ENCODE data around the gene CKS2. TPM values are rescaled to one million over a fixed set of nuclear protein-coding genes. Genes with fewer than 3 reads are reported as not detected.

CKS2 gene
- polyA plus RNA-seq, 1 donor (not counting 4 experiments of a cell fraction or from before 2014, with no cell fraction given), result 291 TPM

DNA sequence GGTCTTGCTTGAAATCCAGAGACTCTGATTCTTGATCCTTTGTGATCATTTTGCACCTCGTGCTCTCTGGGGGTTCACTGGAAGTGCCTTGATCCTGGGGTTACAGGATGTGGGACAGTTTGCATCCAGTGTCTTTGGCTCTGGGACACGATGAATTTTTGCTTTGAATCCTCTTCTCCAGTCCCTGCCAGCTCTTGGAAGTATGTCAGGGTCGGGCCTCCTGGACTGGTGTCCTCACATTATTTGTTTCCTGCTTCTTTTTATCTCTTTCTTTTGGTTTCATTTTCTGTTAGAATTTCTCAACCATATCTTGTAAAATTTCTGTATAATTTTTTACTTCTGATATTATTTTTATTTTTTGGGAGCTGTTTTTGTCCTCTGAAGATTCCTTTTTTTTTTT, 41.5 kb downstream of the CKS2 start:
- TF ChIP-seq, protein P1, sequence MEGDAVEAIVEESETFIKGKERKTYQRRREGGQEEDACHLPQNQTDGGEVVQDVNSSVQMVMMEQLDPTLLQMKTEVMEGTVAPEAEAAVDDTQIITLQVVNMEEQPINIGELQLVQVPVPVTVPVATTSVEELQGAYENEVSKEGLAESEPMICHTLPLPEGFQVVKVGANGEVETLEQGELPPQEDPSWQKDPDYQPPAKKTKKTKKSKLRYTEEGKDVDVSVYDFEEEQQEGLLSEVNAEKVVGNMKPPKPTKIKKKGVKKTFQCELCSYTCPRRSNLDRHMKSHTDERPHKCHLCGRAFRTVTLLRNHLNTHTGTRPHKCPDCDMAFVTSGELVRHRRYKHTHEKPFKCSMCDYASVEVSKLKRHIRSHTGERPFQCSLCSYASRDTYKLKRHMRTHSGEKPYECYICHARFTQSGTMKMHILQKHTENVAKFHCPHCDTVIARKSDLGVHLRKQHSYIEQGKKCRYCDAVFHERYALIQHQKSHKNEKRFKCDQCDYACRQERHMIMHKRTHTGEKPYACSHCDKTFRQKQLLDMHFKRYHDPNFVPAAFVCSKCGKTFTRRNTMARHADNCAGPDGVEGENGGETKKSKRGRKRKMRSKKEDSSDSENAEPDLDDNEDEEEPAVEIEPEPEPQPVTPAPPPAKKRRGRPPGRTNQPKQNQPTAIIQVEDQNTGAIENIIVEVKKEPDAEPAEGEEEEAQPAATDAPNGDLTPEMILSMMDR (optimal IDR thresholded peaks at IDR 0.05 in 1 of 3, IDR thresholded peaks at IDR 0.05 in 1 of 3, conservative IDR thresholded peaks at IDR 0.05 in 1 of 3; ENCODE audit: extremely low read depth in 1 of 3, insufficient read depth in 2 of 3, low read length in 3 of 3), result no peak
- no peak for TF ChIP-seq EZH2 (IDR thresholded peaks at IDR 0.05; ENCODE audit: low read length)
- no peaks in the 10 kb centered on the region for H3K4me1 ChIP-seq (ENCODE audit: control insufficient read depth, extremely low read depth, insufficient read depth, low read length)
- no peak overlapping the region for H3K4me3 ChIP-seq (ENCODE audit: control insufficient read depth in 2 of 3, extremely low read depth in 1 of 3, insufficient read depth in 2 of 3, low read depth in 1 of 3, low read length in 3 of 3)
- H3K9me1 ChIP-seq (ENCODE audit: control insufficient read depth, extremely low read depth, insufficient read depth, low read length), result no peaks in the 10 kb centered on the region
- no peaks in the 10 kb centered on the region for H3K27me3 ChIP-seq (ENCODE audit: control insufficient read depth, extremely low read depth, insufficient read depth, low read length)
- no peak overlapping the region for H3K9ac ChIP-seq (ENCODE audit: control insufficient read depth, extremely low read depth, insufficient read depth, low read length)
- H3K9me3 ChIP-seq (ENCODE audit: control insufficient read depth, low read depth, low read length), result no peaks in the 10 kb centered on the region
- H4K20me1 ChIP-seq (ENCODE audit: control insufficient read depth, extremely low read depth, insufficient read depth, low read length), result no peaks in the 10 kb centered on the region
- no peak overlapping the region for H3K27ac ChIP-seq (ENCODE audit: control insufficient read depth, insufficient read depth, low read length)
- FAIRE-seq (no peak), DNase-seq (ENCODE audit: low read depth, low spot score) (no peak)
- no peak overlapping the region for H2AFZ ChIP-seq (ENCODE audit: control insufficient read depth, low read length)
- H3K79me2 ChIP-seq (ENCODE audit: control insufficient read depth, insufficient read depth, low read length), result no peaks in the 10 kb centered on the region
- no peak overlapping the region for H3K4me2 ChIP-seq (ENCODE audit: control insufficient read depth, extremely low read depth, insufficient read depth, low read depth, low read length)
- dilution Hi-C loops (cut with MboI; ENCODE audit: extremely low pct_ligation_motif_present, low sequenced_read_pairs), result no loop called here
- peaks cover 30 to 44% of the 10 kb centered on the region in 2 experiments for H3K36me3 ChIP-seq (ENCODE audit: control insufficient read depth in 2 of 2, extremely low read depth in 1 of 2, insufficient read depth in 2 of 2, low read length in 2 of 2)

DNA sequence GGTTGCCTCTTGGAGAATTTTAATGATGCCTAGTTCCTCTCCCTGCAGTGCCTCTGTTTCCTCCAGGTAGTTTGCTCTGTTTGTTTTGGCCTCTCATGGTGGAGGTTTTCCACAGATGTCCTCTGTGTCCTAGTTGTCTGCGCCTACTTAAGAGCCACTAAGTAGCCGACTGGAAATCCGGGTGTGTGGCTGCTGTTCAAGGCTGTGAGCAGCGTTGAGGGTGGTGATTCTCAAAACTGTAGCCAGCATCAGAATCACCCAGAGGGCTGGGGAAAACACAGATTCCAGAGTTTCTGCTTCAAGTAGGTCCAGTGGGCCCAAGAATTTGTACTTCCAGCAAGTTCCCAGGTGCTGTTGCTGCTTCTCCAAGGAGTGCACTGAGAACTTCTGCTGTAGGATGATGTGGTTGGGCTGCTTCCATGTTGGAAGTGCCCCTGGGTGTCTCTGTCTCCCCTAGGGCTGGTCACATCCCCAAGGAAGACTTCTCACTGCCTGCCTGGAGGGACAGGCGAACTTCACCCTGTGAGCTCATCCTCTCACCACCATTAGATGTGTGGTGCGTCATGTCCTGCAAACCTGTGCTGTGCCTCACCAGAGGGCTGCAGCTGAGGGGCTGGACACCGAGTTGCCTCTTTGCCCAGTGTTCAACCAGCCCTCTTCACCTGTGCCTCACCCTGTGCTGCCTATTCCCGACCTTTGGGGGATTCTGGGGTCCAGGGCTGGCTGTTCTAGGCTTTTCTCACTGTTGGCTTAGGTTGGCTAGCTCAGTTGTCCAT, 42.1 kb downstream of the CKS2 start:
- TF ChIP-seq EZH2 (IDR thresholded peaks at IDR 0.05; ENCODE audit: low read length), result no peak
- TF ChIP-seq, protein P1 (optimal IDR thresholded peaks at IDR 0.05 in 1 of 3, IDR thresholded peaks at IDR 0.05 in 1 of 3, conservative IDR thresholded peaks at IDR 0.05 in 1 of 3; ENCODE audit: extremely low read depth in 1 of 3, insufficient read depth in 2 of 3, low read length in 3 of 3), result no peak
- no peak for FAIRE-seq
- dilution Hi-C loops (cut with MboI; ENCODE audit: extremely low pct_ligation_motif_present, low sequenced_read_pairs), result no loop called here

More for the DNA sequence above, 42.1 kb downstream of the CKS2 start:
- Histone ChIP-seq H3K4me1 (ENCODE audit: control insufficient read depth, extremely low read depth, insufficient read depth, low read length) (no peaks in the 10 kb centered on the region), H3K27ac (ENCODE audit: control insufficient read depth, insufficient read depth, low read length) (no peak overlapping the region), H3K27me3 (ENCODE audit: control insufficient read depth, extremely low read depth, insufficient read depth, low read length) (no peaks in the 10 kb centered on the region), H3K36me3 (ENCODE audit: control insufficient read depth in 2 of 2, extremely low read depth in 1 of 2, insufficient read depth in 2 of 2, low read length in 2 of 2) (peaks cover 34 to 44% of the 10 kb centered on the region in 2 experiments), H3K9me1 (ENCODE audit: control insufficient read depth, extremely low read depth, insufficient read depth, low read length) (no peaks in the 10 kb centered on the region), H3K79me2 (ENCODE audit: control insufficient read depth, insufficient read depth, low read length) (no peaks in the 10 kb centered on the region), H3K4me3 (ENCODE audit: control insufficient read depth in 2 of 3, extremely low read depth in 1 of 3, insufficient read depth in 2 of 3, low read depth in 1 of 3, low read length in 3 of 3) (no peak overlapping the region), H4K20me1 (ENCODE audit: control insufficient read depth, extremely low read depth, insufficient read depth, low read length) (no peaks in the 10 kb centered on the region), H3K9ac (ENCODE audit: control insufficient read depth, extremely low read depth, insufficient read depth, low read length) (no peak overlapping the region), H2AFZ (ENCODE audit: control insufficient read depth, low read length) (no peak overlapping the region), H3K9me3 (ENCODE audit: control insufficient read depth, low read depth, low read length) (no peaks in the 10 kb centered on the region), H3K4me2 (ENCODE audit: control insufficient read depth, extremely low read depth, insufficient read depth, low read depth, low read length) (no peak overlapping the region)
- DNase-seq (ENCODE audit: low read depth, low spot score), result no peak
